Measurements from ENCODE around the gene IL36RN.

The IL36RN gene

GRCh38 chr2:113079131-113079530, 20.1 kb downstream of the IL36RN start:
- no peak overlapping the region for H3K9ac ChIP-seq (ENCODE audit: insufficient read length)
- H3K4me3 ChIP-seq: no peak overlapping the region
- H3K9me3 ChIP-seq (ENCODE audit: low read depth, low read length): no peaks in the 10 kb centered on the region
- H3K36me3 ChIP-seq (ENCODE audit: insufficient read depth, low read length): no peaks in the 10 kb centered on the region
- DNase-seq (ENCODE audit: low read depth, low spot score): no peak
- H3K27ac ChIP-seq: no peak overlapping the region
- TF ChIP-seq EZH2 (IDR thresholded peaks at IDR 0.05) (no peak), POLR2AphosphoS5 (IDR thresholded peaks at IDR 0.05; ENCODE audit: borderline replicate concordance, low read depth, low read length) (no peak)

- Histone ChIP-seq H3K9me3 (ENCODE audit: low read depth, low read length) (no peaks in the 10 kb centered on the region), H3K9ac (ENCODE audit: insufficient read length) (no peak overlapping the region), H3K27ac (no peak overlapping the region), H3K4me3 (no peak overlapping the region), H3K36me3 (ENCODE audit: insufficient read depth, low read length) (no peaks in the 10 kb centered on the region)
- DNase-seq (ENCODE audit: low read depth, low spot score): no peak
- no peak for TF ChIP-seq EZH2 (IDR thresholded peaks at IDR 0.05)
- TF ChIP-seq POLR2AphosphoS5 (IDR thresholded peaks at IDR 0.05; ENCODE audit: borderline replicate concordance, low read depth, low read length): no peak
- TF ChIP-seq FOXP2 (optimal IDR thresholded peaks at IDR 0.05; ENCODE audit: control extremely low read depth, extremely low read length, insufficient read depth): no peak
Observed at GRCh38 chr2:113080134-113080533, 21.1 kb downstream of the IL36RN start.

- H3K4me3 ChIP-seq: no peak overlapping the region
- TF ChIP-seq POLR2AphosphoS5 (IDR thresholded peaks at IDR 0.05; ENCODE audit: borderline replicate concordance, low read depth, low read length) (no peak), FOXP2 (optimal IDR thresholded peaks at IDR 0.05; ENCODE audit: control extremely low read depth, extremely low read length, insufficient read depth) (no peak), EZH2 (IDR thresholded peaks at IDR 0.05) (no peak)
- H3K9me3 ChIP-seq (ENCODE audit: low read depth, low read length): no peaks in the 10 kb centered on the region
- H3K9ac ChIP-seq (ENCODE audit: insufficient read length): no peak overlapping the region
- DNase-seq (ENCODE audit: low read depth, low spot score): no peak
- H3K36me3 ChIP-seq (ENCODE audit: insufficient read depth, low read length): no peaks in the 10 kb centered on the region
- H3K27ac ChIP-seq: no peak overlapping the region
Observed at GRCh38 chr2:113081488-113082210, 22.7 kb downstream of the IL36RN start.

- Histone ChIP-seq H3K36me3 (ENCODE audit: insufficient read depth, low read length) (no peaks in the 10 kb centered on the region), H3K4me3 (no peak overlapping the region), H3K9me3 (ENCODE audit: low read depth, low read length) (no peaks in the 10 kb centered on the region), H3K9ac (ENCODE audit: insufficient read length) (no peak overlapping the region), H3K27ac (no peak overlapping the region)
- DNase-seq (ENCODE audit: low read depth, low spot score): no peak
- no peak for TF ChIP-seq POLR2AphosphoS5 (IDR thresholded peaks at IDR 0.05; ENCODE audit: borderline replicate concordance, low read depth, low read length)
- no peak for TF ChIP-seq EZH2 (IDR thresholded peaks at IDR 0.05)
- TF ChIP-seq FOXP2 (optimal IDR thresholded peaks at IDR 0.05; ENCODE audit: control extremely low read depth, extremely low read length, insufficient read depth): no peak
Observed at GRCh38 chr2:113083296-113083695, 24.3 kb downstream of the IL36RN start.

- Histone ChIP-seq H3K9me3 (ENCODE audit: low read depth, low read length) (no peaks in the 10 kb centered on the region), H3K36me3 (ENCODE audit: insufficient read depth, low read length) (no peaks in the 10 kb centered on the region), H3K27ac (no peak overlapping the region), H3K4me3 (no peak overlapping the region), H3K9ac (ENCODE audit: insufficient read length) (no peak overlapping the region)
- TF ChIP-seq EZH2 (IDR thresholded peaks at IDR 0.05) (no peak), FOXP2 (optimal IDR thresholded peaks at IDR 0.05; ENCODE audit: control extremely low read depth, extremely low read length, insufficient read depth) (no peak), POLR2AphosphoS5 (IDR thresholded peaks at IDR 0.05; ENCODE audit: borderline replicate concordance, low read depth, low read length) (no peak)
- no peak for DNase-seq (ENCODE audit: low read depth, low spot score)
Observed at GRCh38 chr2:113084249-113085000, 25.4 kb downstream of the IL36RN start.

- Histone ChIP-seq H3K9ac (ENCODE audit: insufficient read length) (no peak overlapping the region), H3K4me3 (no peak overlapping the region), H3K9me3 (ENCODE audit: low read depth, low read length) (no peaks in the 10 kb centered on the region), H3K27ac (no peak overlapping the region), H3K36me3 (ENCODE audit: insufficient read depth, low read length) (no peaks in the 10 kb centered on the region)
- TF ChIP-seq EZH2 (IDR thresholded peaks at IDR 0.05) (no peak), POLR2AphosphoS5 (IDR thresholded peaks at IDR 0.05; ENCODE audit: borderline replicate concordance, low read depth, low read length) (no peak), FOXP2 (optimal IDR thresholded peaks at IDR 0.05; ENCODE audit: control extremely low read depth, extremely low read length, insufficient read depth) (no peak)
- no peak for DNase-seq (ENCODE audit: low read depth, low spot score)
Observed at GRCh38 chr2:113085542-113085941, 26.5 kb downstream of the IL36RN start.

- H3K27ac ChIP-seq: no peak overlapping the region
- no peaks in the 10 kb centered on the region for H3K36me3 ChIP-seq (ENCODE audit: insufficient read depth, low read length)
- H3K9ac ChIP-seq (ENCODE audit: insufficient read length): no peak overlapping the region
- H3K9me3 ChIP-seq (ENCODE audit: low read depth, low read length): no peaks in the 10 kb centered on the region
- no peak for TF ChIP-seq EZH2 (IDR thresholded peaks at IDR 0.05)
- TF ChIP-seq POLR2AphosphoS5 (IDR thresholded peaks at IDR 0.05; ENCODE audit: borderline replicate concordance, low read depth, low read length): no peak
- no peak for TF ChIP-seq FOXP2 (optimal IDR thresholded peaks at IDR 0.05; ENCODE audit: control extremely low read depth, extremely low read length, insufficient read depth)
- H3K4me3 ChIP-seq: no peak overlapping the region
- DNase-seq (ENCODE audit: low read depth, low spot score): no peak
Observed at GRCh38 chr2:113088213-113088992, 29.4 kb downstream of the IL36RN start.

GRCh38 chr2:113089916-113090315, 30.9 kb downstream of the IL36RN start:
- Histone ChIP-seq H3K9me3 (ENCODE audit: low read depth, low read length) (no peaks in the 10 kb centered on the region), H3K9ac (ENCODE audit: insufficient read length) (no peak overlapping the region), H3K27ac (no peak overlapping the region), H3K4me3 (no peak overlapping the region), H3K36me3 (ENCODE audit: insufficient read depth, low read length) (no peaks in the 10 kb centered on the region)
- no peak for DNase-seq (ENCODE audit: low read depth, low spot score)
- TF ChIP-seq POLR2AphosphoS5 (IDR thresholded peaks at IDR 0.05; ENCODE audit: borderline replicate concordance, low read depth, low read length) (no peak), FOXP2 (optimal IDR thresholded peaks at IDR 0.05; ENCODE audit: control extremely low read depth, extremely low read length, insufficient read depth) (no peak), EZH2 (IDR thresholded peaks at IDR 0.05) (no peak)

Data from SK-N-MC (cell line).